ENCODE data around the gene TGIF2. TPM values are rescaled to one million over a fixed set of nuclear protein-coding genes. Genes with fewer than 3 reads are reported as not detected.
"Not testable (repeated sequence)": the region's sequence is repeated elsewhere in the genome, so short reads cannot be mapped to it uniquely, and the experiment has no call there.

TGIF2 gene
- polyA plus RNA-seq, 3 donors from 2014 or later: 12.3 to 16.1 (median 14.9) TPM

- no peak for DNase-seq
- Mint-ChIP-seq H3K4me3 (no peak overlapping the region), H3K4me1 (peaks cover 63 to 69% of the 10 kb centered on the region in 2 donors), H3K27me3 (ENCODE audit: low read depth in 3 of 3) (peaks cover 15 to 37% (median 19%) of the 10 kb centered on the region in 3 donors), H3K9me3 (no peaks in the 10 kb centered on the region), H3K27ac (peak overlapping the region; percentile 66 to 95 (median 86)), H3K36me3 (peaks cover 29 to 38% (median 30%) of the 10 kb centered on the region in 3 donors)
Observed at GRCh38 chr20:36624944-36625324, 51.5 kb downstream of the TGIF2 start.

- peaks cover 71 to 74% of the 10 kb centered on the region in 2 donors for H3K4me1 Mint-ChIP-seq
- peaks cover 36 to 47% (median 38%) of the 10 kb centered on the region in 3 donors for H3K36me3 Mint-ChIP-seq
Observed at GRCh38 chr20:36628076-36628475, 54.7 kb downstream of the TGIF2 start.

GRCh38 chr20:36629719-36630681 lies 56.6 kb downstream of the TGIF2 start:
- peaks cover 57 to 63% of the 10 kb centered on the region in 2 donors for H3K4me1 Mint-ChIP-seq
- DNase-seq: peak; percentile 77 to 82 (median 79)
- peaks cover 16 to 41% (median 21%) of the 10 kb centered on the region in 3 donors for H3K27me3 Mint-ChIP-seq (ENCODE audit: low read depth in 3 of 3)
- H3K9me3 Mint-ChIP-seq: no peaks in the 10 kb centered on the region
- H3K36me3 Mint-ChIP-seq: peaks cover 33 to 41% (median 33%) of the 10 kb centered on the region in 3 donors
- H3K4me3 Mint-ChIP-seq: peak overlapping the region; percentile 79 to 90 (median 82)
- peak overlapping the region; percentile 98 to 99 (median 99) for H3K27ac Mint-ChIP-seq

More at GRCh38 chr20:36628076-36628475, 54.7 kb downstream of the TGIF2 start:
- Mint-ChIP-seq H3K27ac (peak overlapping the region; percentile 98 to 99 (median 99)), H3K27me3 (ENCODE audit: low read depth in 3 of 3) (peaks cover 17 to 44% (median 22%) of the 10 kb centered on the region in 3 donors), H3K9me3 (no peaks in the 10 kb centered on the region), H3K4me3 (peak overlapping the region; percentile 31 to 78 (median 66))
- DNase-seq: peak; percentile 86 to 94 (median 87)

GRCh38 chr20:36631646-36632045 lies 58.2 kb downstream of the TGIF2 start:
- no peaks in the 10 kb centered on the region for H3K9me3 Mint-ChIP-seq
- H3K27ac Mint-ChIP-seq: peak overlapping the region; percentile 98 to 99 (median 99)
- peaks cover 16 to 41% (median 23%) of the 10 kb centered on the region in 3 donors for H3K27me3 Mint-ChIP-seq (ENCODE audit: low read depth in 3 of 3)
- no peak overlapping the region for H3K4me3 Mint-ChIP-seq
- peaks cover 33 to 44% (median 36%) of the 10 kb centered on the region in 3 donors for H3K36me3 Mint-ChIP-seq
- H3K4me1 Mint-ChIP-seq: peaks cover 57 to 60% of the 10 kb centered on the region in 2 donors
- no peak for DNase-seq

GRCh38 chr20:36632147-36632486 lies 58.7 kb downstream of the TGIF2 start:
- H3K27me3 Mint-ChIP-seq (ENCODE audit: low read depth in 3 of 3): peaks cover 16 to 40% (median 23%) of the 10 kb centered on the region in 3 donors
- H3K4me1 Mint-ChIP-seq: peaks cover 54 to 56% of the 10 kb centered on the region in 2 donors
- H3K36me3 Mint-ChIP-seq: peaks cover 33 to 42% (median 33%) of the 10 kb centered on the region in 3 donors
- no peak overlapping the region for H3K4me3 Mint-ChIP-seq
- H3K9me3 Mint-ChIP-seq: no peaks in the 10 kb centered on the region
- peak overlapping the region; percentile 98 to 99 (median 99) for H3K27ac Mint-ChIP-seq
- DNase-seq: no peak

- no peak for DNase-seq
- peaks cover 49 to 50% of the 10 kb centered on the region in 2 donors for H3K4me1 Mint-ChIP-seq
- peaks cover 16 to 36% (median 23%) of the 10 kb centered on the region in 3 donors for H3K27me3 Mint-ChIP-seq (ENCODE audit: low read depth in 3 of 3)
- H3K36me3 Mint-ChIP-seq: peaks cover 33 to 39% (median 33%) of the 10 kb centered on the region in 3 donors
- H3K9me3 Mint-ChIP-seq: no peaks in the 10 kb centered on the region
- H3K27ac Mint-ChIP-seq: peak overlapping the region; percentile 98 to 99 (median 99)
- no peak overlapping the region for H3K4me3 Mint-ChIP-seq
Observed at GRCh38 chr20:36632487-36633284, 59.3 kb downstream of the TGIF2 start.

- no peaks in the 10 kb centered on the region for H3K9me3 Mint-ChIP-seq
- H3K4me1 Mint-ChIP-seq: peaks cover 42 to 44% of the 10 kb centered on the region in 2 donors
- peak overlapping the region; percentile 32 to 99 (median 90) for H3K27ac Mint-ChIP-seq
- DNase-seq: no peak
- no peak overlapping the region for H3K4me3 Mint-ChIP-seq
- peaks cover 12 to 30% (median 17%) of the 10 kb centered on the region in 3 donors for H3K27me3 Mint-ChIP-seq (ENCODE audit: low read depth in 3 of 3)
- peaks cover 28 to 37% (median 28%) of the 10 kb centered on the region in 3 donors for H3K36me3 Mint-ChIP-seq
Observed at GRCh38 chr20:36633285-36633772, 59.9 kb downstream of the TGIF2 start.

- H3K9me3 Mint-ChIP-seq: no peaks in the 10 kb centered on the region
- no peak for DNase-seq
- no peak overlapping the region for H3K4me3 Mint-ChIP-seq
- peaks cover 35 to 36% of the 10 kb centered on the region in 2 donors for H3K4me1 Mint-ChIP-seq
- H3K36me3 Mint-ChIP-seq: peaks cover 28 to 37% (median 28%) of the 10 kb centered on the region in 3 donors
- peaks cover 10 to 21% (median 13%) of the 10 kb centered on the region in 3 donors for H3K27me3 Mint-ChIP-seq (ENCODE audit: low read depth in 3 of 3)
- H3K27ac Mint-ChIP-seq: peak overlapping the region; percentile 19 to 89 (median 78)
Observed at GRCh38 chr20:36634342-36634741, 60.9 kb downstream of the TGIF2 start.

- DNase-seq, H3K4me3 Mint-ChIP-seq, H3K9me3 Mint-ChIP-seq: not testable (repeated sequence)
- Mint-ChIP-seq H3K36me3 (peaks cover 18 to 27% (median 26%) of the 10 kb centered on the region in 3 donors), H3K27ac (peak overlapping the region in 2 of 6 donors; percentile 11 to 30), H3K4me1 (peaks cover 34% of the 10 kb centered on the region in 2 donors), H3K27me3 (ENCODE audit: low read depth in 3 of 3) (peaks cover 2 to 27% (median 26%) of the 10 kb centered on the region in 3 donors)
Observed at GRCh38 chr20:36638876-36639400, 65.5 kb downstream of the TGIF2 start.

GRCh38 chr20:36641506-36641843 lies 68.1 kb downstream of the TGIF2 start:
- peaks cover 13 to 20% (median 18%) of the 10 kb centered on the region in 3 donors for H3K36me3 Mint-ChIP-seq
- H3K27ac Mint-ChIP-seq: peak overlapping the region in 5 of 6 donors; percentile 76 to 97 (median 81)
- H3K4me1 Mint-ChIP-seq: peaks cover 54 to 55% of the 10 kb centered on the region in 2 donors
- H3K4me3 Mint-ChIP-seq: peak overlapping the region in 3 of 5 donors; percentile 9 to 29 (median 23)
- DNase-seq: no peak
- H3K9me3 Mint-ChIP-seq: no peaks in the 10 kb centered on the region
- peaks cover 7 to 41% (median 37%) of the 10 kb centered on the region in 3 donors for H3K27me3 Mint-ChIP-seq (ENCODE audit: low read depth in 3 of 3)

- DNase-seq: peak; percentile 49 to 65 (median 55)
- Mint-ChIP-seq H3K4me1 (peaks cover 58 to 61% of the 10 kb centered on the region in 2 donors), H3K27me3 (ENCODE audit: low read depth in 3 of 3) (peaks cover 7 to 39% (median 38%) of the 10 kb centered on the region in 3 donors)
Observed at GRCh38 chr20:36642136-36642535, 68.7 kb downstream of the TGIF2 start.

More at GRCh38 chr20:36642136-36642535, 68.7 kb downstream of the TGIF2 start:
- H3K27ac Mint-ChIP-seq: peak overlapping the region; percentile 95 to 100 (median 98)
- peak overlapping the region; percentile 93 to 99 (median 97) for H3K4me3 Mint-ChIP-seq
- H3K36me3 Mint-ChIP-seq: peaks cover 9 to 18% (median 16%) of the 10 kb centered on the region in 3 donors
- no peaks in the 10 kb centered on the region for H3K9me3 Mint-ChIP-seq
